OCI-LY3 (cell line): ENCODE results near the gene ARGLU1.

Experiments used
- EZH2phosphoT487 ChIP-seq: fragments of 200-600 bp; shearing (Covaris generic); IDR thresholded peaks from 2 replicates; pipeline ENCODE4 v1.6.1; 2018; ENCODE audit warnings: antibody characterized with exemption, mixed run types, low read depth
- TF ChIP-seq, protein P1 (sequence below): fragments of 200-600, 300-600 bp; sonication (generic); IDR thresholded peaks from 2 replicates; pipeline ENCODE4 v1.5.1; 2014; ENCODE audit warnings: antibody characterized with exemption, low read length, low read depth

DNA sequence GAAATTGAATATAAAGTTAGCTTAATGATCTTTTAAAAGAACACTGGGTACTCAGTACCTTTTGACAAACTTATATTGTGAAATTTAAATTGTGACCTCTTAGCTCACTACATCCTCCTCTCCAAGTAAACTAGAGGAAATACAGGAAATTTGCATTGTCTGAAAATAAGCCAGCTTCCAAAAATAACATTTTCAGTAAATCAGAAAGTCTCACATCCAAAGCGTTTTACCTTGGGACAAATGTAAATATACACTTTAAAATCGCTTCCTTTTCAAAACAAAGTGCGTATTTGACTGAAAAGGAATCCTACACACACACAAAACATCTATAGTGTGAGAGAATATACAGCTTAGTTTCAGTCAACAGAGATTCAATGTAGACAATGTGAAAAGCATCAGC lies 30.4 kb downstream of the ARGLU1 start:
- TF ChIP-seq, protein P1, sequence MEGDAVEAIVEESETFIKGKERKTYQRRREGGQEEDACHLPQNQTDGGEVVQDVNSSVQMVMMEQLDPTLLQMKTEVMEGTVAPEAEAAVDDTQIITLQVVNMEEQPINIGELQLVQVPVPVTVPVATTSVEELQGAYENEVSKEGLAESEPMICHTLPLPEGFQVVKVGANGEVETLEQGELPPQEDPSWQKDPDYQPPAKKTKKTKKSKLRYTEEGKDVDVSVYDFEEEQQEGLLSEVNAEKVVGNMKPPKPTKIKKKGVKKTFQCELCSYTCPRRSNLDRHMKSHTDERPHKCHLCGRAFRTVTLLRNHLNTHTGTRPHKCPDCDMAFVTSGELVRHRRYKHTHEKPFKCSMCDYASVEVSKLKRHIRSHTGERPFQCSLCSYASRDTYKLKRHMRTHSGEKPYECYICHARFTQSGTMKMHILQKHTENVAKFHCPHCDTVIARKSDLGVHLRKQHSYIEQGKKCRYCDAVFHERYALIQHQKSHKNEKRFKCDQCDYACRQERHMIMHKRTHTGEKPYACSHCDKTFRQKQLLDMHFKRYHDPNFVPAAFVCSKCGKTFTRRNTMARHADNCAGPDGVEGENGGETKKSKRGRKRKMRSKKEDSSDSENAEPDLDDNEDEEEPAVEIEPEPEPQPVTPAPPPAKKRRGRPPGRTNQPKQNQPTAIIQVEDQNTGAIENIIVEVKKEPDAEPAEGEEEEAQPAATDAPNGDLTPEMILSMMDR = no peak
- no peak for TF ChIP-seq EZH2phosphoT487
